Transverse colon (tissue), 4 donors: ENCODE results near the gene SHISA8.
"Not testable (repeated sequence)": the region's sequence is repeated elsewhere in the genome, so short reads cannot be mapped to it uniquely, and the experiment has no call there.

Source experiments
- EP300 ChIP-seq: sonication (generic); formaldehyde crosslinking; IDR thresholded peaks from one replicate; pipeline ENCODE4 v1.6.1; 2017; ENCODE audit warnings: antibody characterized with exemption, low read depth
- POLR2A ChIP-seq: fragments of 450-650 bp; IDR thresholded peaks from one replicate; pipeline ENCODE4 v1.6.1; 2016; ENCODE audit warnings: antibody characterized with exemption, mild to moderate bottlenecking, moderate library complexity
- POLR2AphosphoS5 ChIP-seq, 3 donors: sonication (generic); formaldehyde crosslinking; IDR thresholded peaks; one replicate each; pipeline ENCODE4 v1.6.1; 2016; ENCODE audit warnings: antibody characterized with exemption in 3 of 3
- TF ChIP-seq, protein P1 (sequence below), 5 experiments: fragments of 200-600 bp in 3 of 5; fragments of 450-650 bp in 2 of 5; sonication (generic) in 3 of 5; IDR thresholded peaks; 1 replicate in 2 of 5; 2 replicates in 3 of 5; pipeline ENCODE4 v1.5.1; 2016 to 2017; ENCODE audit warnings: antibody characterized with exemption in 5 of 5, inconsistent platforms in 3 of 5, mild to moderate bottlenecking in 2 of 5, moderate library complexity in 1 of 5

DNA sequence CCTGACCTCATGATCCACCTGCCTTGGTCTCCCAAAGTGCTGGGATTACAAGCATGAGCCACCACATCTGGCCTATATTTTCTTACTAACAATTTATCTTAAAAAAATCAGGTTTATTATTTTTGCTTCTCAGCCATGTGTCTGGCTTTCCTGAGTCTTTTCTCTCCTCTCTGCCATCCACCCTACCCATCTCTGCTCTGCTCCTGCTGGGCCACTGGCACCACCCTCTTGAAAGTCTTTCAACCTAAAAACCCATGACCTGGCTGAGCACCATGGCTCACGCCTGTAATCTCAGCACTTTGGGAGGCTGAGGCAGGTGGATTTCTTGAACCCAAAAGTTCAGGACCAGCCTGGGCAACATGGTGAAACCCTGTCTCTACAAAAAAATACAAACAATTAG lies 44.8 kb downstream of the SHISA8 start:
- TF ChIP-seq, protein P1, sequence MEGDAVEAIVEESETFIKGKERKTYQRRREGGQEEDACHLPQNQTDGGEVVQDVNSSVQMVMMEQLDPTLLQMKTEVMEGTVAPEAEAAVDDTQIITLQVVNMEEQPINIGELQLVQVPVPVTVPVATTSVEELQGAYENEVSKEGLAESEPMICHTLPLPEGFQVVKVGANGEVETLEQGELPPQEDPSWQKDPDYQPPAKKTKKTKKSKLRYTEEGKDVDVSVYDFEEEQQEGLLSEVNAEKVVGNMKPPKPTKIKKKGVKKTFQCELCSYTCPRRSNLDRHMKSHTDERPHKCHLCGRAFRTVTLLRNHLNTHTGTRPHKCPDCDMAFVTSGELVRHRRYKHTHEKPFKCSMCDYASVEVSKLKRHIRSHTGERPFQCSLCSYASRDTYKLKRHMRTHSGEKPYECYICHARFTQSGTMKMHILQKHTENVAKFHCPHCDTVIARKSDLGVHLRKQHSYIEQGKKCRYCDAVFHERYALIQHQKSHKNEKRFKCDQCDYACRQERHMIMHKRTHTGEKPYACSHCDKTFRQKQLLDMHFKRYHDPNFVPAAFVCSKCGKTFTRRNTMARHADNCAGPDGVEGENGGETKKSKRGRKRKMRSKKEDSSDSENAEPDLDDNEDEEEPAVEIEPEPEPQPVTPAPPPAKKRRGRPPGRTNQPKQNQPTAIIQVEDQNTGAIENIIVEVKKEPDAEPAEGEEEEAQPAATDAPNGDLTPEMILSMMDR (IDR thresholded peaks at IDR 0.05) = not testable (repeated sequence)
- not testable (repeated sequence) for TF ChIP-seq POLR2A; EP300; POLR2AphosphoS5 (IDR thresholded peaks at IDR 0.05)
